Endodermal cell (in vitro differentiated cells): ENCODE data around the gene OTUD6A. TPM values are rescaled to one million over a fixed set of nuclear protein-coding genes. Genes with fewer than 3 reads are reported as not detected.

Source experiments
- DNase-seq: peaks from one replicate; pipeline ENCODE4 v3.0.0-alpha.2; 2017
- H3K27ac ChIP-seq: 2 replicates; pipeline ENCODE4 v1.5.1; 2013; ENCODE audit warnings: mild to moderate bottlenecking, low read depth, low read length, moderate library complexity
- H3K27me3 ChIP-seq: 2 replicates; pipeline ENCODE4 v1.6.1; 2013; ENCODE audit warnings: mild to moderate bottlenecking, low read length, moderate library complexity; ENCODE audit not compliant: insufficient read depth, control insufficient read depth, poor library complexity, severe bottlenecking
- H3K36me3 ChIP-seq: 2 replicates; pipeline ENCODE4 v1.7.0; 2013; ENCODE audit warnings: mild to moderate bottlenecking, low read length, moderate library complexity; ENCODE audit not compliant: control insufficient read depth, insufficient read depth
- H3K4me1 ChIP-seq: one replicate; pipeline ENCODE4 v1.7.0; 2013; ENCODE audit warnings: low read length; ENCODE audit not compliant: control insufficient read depth, insufficient read depth
- H3K4me3 ChIP-seq: 2 replicates; pipeline ENCODE4 v1.5.1; 2013; ENCODE audit warnings: mild to moderate bottlenecking, low read length, moderate library complexity
- H3K9ac ChIP-seq: 2 replicates; pipeline ENCODE4 v1.6.1; 2013; ENCODE audit warnings: mild to moderate bottlenecking, low read length, moderate library complexity; ENCODE audit not compliant: poor library complexity, severe bottlenecking; ENCODE audit errors: extremely low read depth
- H3K9me3 ChIP-seq: 2 replicates; pipeline ENCODE4 v1.6.1; 2013; ENCODE audit warnings: mild to moderate bottlenecking, low read length, moderate library complexity; ENCODE audit not compliant: control insufficient read depth
- H3K27ac Mint-ChIP-seq: 2 replicates; pipeline ENCODE4 v1.8.0; 2020; ENCODE audit warnings: mixed read lengths
- H3K27me3 Mint-ChIP-seq: 2 replicates; pipeline ENCODE4 v1.8.0; 2021; ENCODE audit warnings: mild to moderate bottlenecking, mixed read lengths; ENCODE audit not compliant: insufficient read depth
- H3K36me3 Mint-ChIP-seq: 2 replicates; pipeline ENCODE4 v1.8.0; 2020; ENCODE audit warnings: low read depth, mixed read lengths
- H3K4me1 Mint-ChIP-seq: 2 replicates; pipeline ENCODE4 v1.8.0; 2020; ENCODE audit warnings: mixed read lengths
- H3K4me3 Mint-ChIP-seq: 2 replicates; pipeline ENCODE4 v1.8.0; 2020; ENCODE audit warnings: mild to moderate bottlenecking, moderate library complexity, mixed read lengths
- H3K9me3 Mint-ChIP-seq: 2 replicates; pipeline ENCODE4 v1.8.0; 2020; ENCODE audit warnings: mild to moderate bottlenecking, mixed read lengths
- CTCF ChIP-seq: fragments of 200-600 bp; sonication (generic); conservative IDR thresholded peaks from 2 replicates; pipeline ENCODE4 v1.5.0; 2021; ENCODE audit warnings: antibody characterized with exemption, mild to moderate bottlenecking
- WGBS, 2 experiments: methylation state at CpG; one replicate each; pipeline versions ENCODE4 v1.1.5 to v1.1.7; 2013; ENCODE audit warnings: missing lambda C conversion rate in 2 of 2, mixed read lengths in 1 of 2; ENCODE audit not compliant: insufficient coverage in 1 of 2, insufficient read length in 1 of 2; 5-methylcytosine and 5-hydroxymethylcytosine counted together
- total RNA-seq, 2 donors: library from RNA; stranded (reverse); fragmentation: NEBNext Ultra II Directional in 1 of 2; extraction: Animal tissue kit (Norgen Biotek cat#: 25700) in 1 of 2; gene quantifications; 2 replicates in 1 of 2; 3 replicates in 1 of 2; pipeline ENCODE4 v1.2.1, GENCODE V29; 2021

Gene OTUD6A
- total RNA-seq, 2 donors from 2014 or later = 0.53 TPM; not detected in 1

GRCh38 chrX:70034646-70035045 lies 27.6 kb upstream of the OTUD6A start:
- H3K4me3 Mint-ChIP-seq = no peak overlapping the region
- DNase-seq = no peak

GRCh38 chrX:70038515-70038914 lies 23.7 kb upstream of the OTUD6A start:
- Mint-ChIP-seq H3K27ac (no peak overlapping the region), H3K36me3 (peaks cover 15% of the 10 kb centered on the region), H3K4me3 (no peak overlapping the region), H3K9me3 (peaks cover 65% of the 10 kb centered on the region), H3K27me3 (no peaks in the 10 kb centered on the region), H3K4me1 (no peaks in the 10 kb centered on the region)
- TF ChIP-seq CTCF = no peak
- 88% methylated on average over 2 of the region's 2 CpGs; no CpG with 5 or more reads in 1 of the 2 experiments for WGBS, 2 experiments
- Histone ChIP-seq H3K9ac (no peak overlapping the region), H3K4me1 (no peaks in the 10 kb centered on the region), H3K36me3 (peaks cover 48% of the 10 kb centered on the region), H3K9me3 (no peaks in the 10 kb centered on the region), H3K27me3 (no peaks in the 10 kb centered on the region), H3K4me3 (no peak overlapping the region), H3K27ac (no peak overlapping the region)
- DNase-seq = no peak

More at GRCh38 chrX:70034646-70035045, 27.6 kb upstream of the OTUD6A start:
- no peak overlapping the region for H3K4me3 ChIP-seq
- no peaks in the 10 kb centered on the region for H3K27me3 ChIP-seq
- no peak overlapping the region for H3K9ac ChIP-seq
- H3K4me1 ChIP-seq = no peaks in the 10 kb centered on the region
- Mint-ChIP-seq H3K27ac (no peak overlapping the region), H3K9me3 (peaks cover 68% of the 10 kb centered on the region), H3K4me1 (peaks cover 2% of the 10 kb centered on the region), H3K36me3 (peaks cover 18% of the 10 kb centered on the region), H3K27me3 (no peaks in the 10 kb centered on the region)
- H3K9me3 ChIP-seq = no peaks in the 10 kb centered on the region
- 80 to 96% methylated on average over 1 to 4 of the region's 4 CpGs for WGBS, 2 experiments
- no peak for TF ChIP-seq CTCF
- H3K36me3 ChIP-seq = peaks cover 68% of the 10 kb centered on the region
- no peak overlapping the region for H3K27ac ChIP-seq

GRCh38 chrX:70038951-70039350 lies 23.3 kb upstream of the OTUD6A start:
- no peak for TF ChIP-seq CTCF
- no peak for DNase-seq
- no CpG with 5 or more reads among the region's 1 CpG for WGBS, 2 experiments
- H3K4me1 ChIP-seq = no peaks in the 10 kb centered on the region
- H3K4me3 Mint-ChIP-seq = no peak overlapping the region
- no peak overlapping the region for H3K27ac Mint-ChIP-seq
- no peaks in the 10 kb centered on the region for H3K4me1 Mint-ChIP-seq
- H3K9me3 Mint-ChIP-seq = peaks cover 61% of the 10 kb centered on the region
- H3K36me3 Mint-ChIP-seq = peaks cover 15% of the 10 kb centered on the region
- H3K9me3 ChIP-seq = no peaks in the 10 kb centered on the region
- no peak overlapping the region for H3K27ac ChIP-seq
- no peaks in the 10 kb centered on the region for H3K27me3 ChIP-seq
- H3K9ac ChIP-seq = no peak overlapping the region
- no peaks in the 10 kb centered on the region for H3K27me3 Mint-ChIP-seq
- H3K36me3 ChIP-seq = peaks cover 44% of the 10 kb centered on the region
- H3K4me3 ChIP-seq = no peak overlapping the region
